OCI-LY1 (cell line): ENCODE measurements around the gene TMPRSS7.

ENCODE experiments used
- H2AFZ ChIP-seq: fragments of 200-600 bp; sonication (generic), shearing (Covaris generic); 2 replicates; pipeline ENCODE4 v1.6.0; 2014; ENCODE audit warnings: antibody characterized with exemption, mild to moderate bottlenecking, low read length
- H3F3A ChIP-seq: fragments of 200-600 bp; sonication (generic), shearing (Covaris generic); 2 replicates; pipeline ENCODE4 v1.6.0; 2014; ENCODE audit warnings: mild to moderate bottlenecking, antibody characterized with exemption, low read length, moderate library complexity; ENCODE audit not compliant: insufficient read depth
- H3K27ac ChIP-seq: fragments of 200-600 bp; sonication (generic); 2 replicates; pipeline ENCODE4 v1.5.1; 2014; ENCODE audit warnings: low read length, mixed run types, mild to moderate bottlenecking, low read depth; ENCODE audit not compliant: poor library complexity, severe bottlenecking
- H3K27me3 ChIP-seq: fragments of 200-600 bp; sonication (generic); 2 replicates; pipeline ENCODE4 v1.6.0; 2014; ENCODE audit warnings: antibody characterized with exemption, mild to moderate bottlenecking, low read length, moderate library complexity; ENCODE audit not compliant: insufficient read depth
- H3K36me3 ChIP-seq: fragments of 200-600 bp; sonication (generic); 2 replicates; pipeline ENCODE4 v1.6.1; 2014; ENCODE audit warnings: mild to moderate bottlenecking, antibody characterized with exemption, low read length, moderate library complexity, mixed read lengths; ENCODE audit not compliant: insufficient read depth
- H3K4me1 ChIP-seq: fragments of 200-600 bp; sonication (generic); 2 replicates; pipeline ENCODE4 v1.5.1; 2014; ENCODE audit warnings: mild to moderate bottlenecking, low read length, moderate library complexity; ENCODE audit not compliant: insufficient read depth, severe bottlenecking
- H3K4me2 ChIP-seq: fragments of 200-600 bp; sonication (generic), shearing (Covaris generic); 2 replicates; pipeline ENCODE4 v1.6.1; 2014; ENCODE audit warnings: low read length
- H3K4me3 ChIP-seq: fragments of 200-600 bp; sonication (generic); 2 replicates; pipeline ENCODE4 v1.5.1; 2014; ENCODE audit warnings: low read length, low read depth, mild to moderate bottlenecking, mixed read lengths; ENCODE audit not compliant: poor library complexity, severe bottlenecking
- H3K79me2 ChIP-seq: fragments of 200-600 bp; shearing (Covaris generic); 2 replicates; pipeline ENCODE4 v1.6.1; 2016; ENCODE audit warnings: mixed run types, low read length, mixed read lengths; ENCODE audit not compliant: insufficient read depth
- H3K9ac ChIP-seq: fragments of 200-600 bp; sonication (generic), shearing (Covaris generic); 2 replicates; pipeline ENCODE4 v1.6.1; 2014; ENCODE audit warnings: mild to moderate bottlenecking, low read length, mixed read lengths
- H3K9me2 ChIP-seq: fragments of 200-600 bp; sonication (generic), shearing (Covaris generic); 2 replicates; pipeline ENCODE4 v1.6.1; 2014; ENCODE audit warnings: low read depth, mild to moderate bottlenecking, low read length, mixed read lengths
- H3K9me3 ChIP-seq: fragments of 200-600 bp; shearing (Covaris generic); 2 replicates; pipeline ENCODE4 v1.6.1; 2014; ENCODE audit warnings: low read length, mixed read lengths
- H4K20me1 ChIP-seq: fragments of 200-600 bp; sonication (generic), shearing (Covaris generic); 2 replicates; pipeline ENCODE4 v1.6.0; 2016; ENCODE audit warnings: mild to moderate bottlenecking, low read length; ENCODE audit not compliant: insufficient read depth
- CTCF ChIP-seq: fragments of 200-600 bp; sonication (generic), shearing (Covaris generic); IDR thresholded peaks from 2 replicates; pipeline ENCODE4 v1.5.1; 2017; ENCODE audit warnings: mild to moderate bottlenecking, antibody characterized with exemption, low read length, moderate library complexity, mixed read lengths
- EZH2 ChIP-seq: fragments of 200-600 bp; sonication (generic), shearing (Covaris generic); IDR thresholded peaks from 2 replicates; pipeline ENCODE4 v1.8.0; 2017; ENCODE audit warnings: borderline replicate concordance, mixed run types, mild to moderate bottlenecking, antibody characterized with exemption, low read length, moderate library complexity, mixed read lengths

TMPRSS7 gene

GRCh38 chr3:112086875-112087524 lies 52.5 kb downstream of the TMPRSS7 start:
- no peaks in the 10 kb centered on the region for H4K20me1 ChIP-seq
- TF ChIP-seq CTCF (no peak), EZH2 (no peak)
- H3K9me2 ChIP-seq = no peaks in the 10 kb centered on the region
- H3K9me3 ChIP-seq = no peaks in the 10 kb centered on the region
- H3F3A ChIP-seq = no peaks in the 10 kb centered on the region
- H3K4me3 ChIP-seq = peak overlapping the region; percentile 66
- H3K4me1 ChIP-seq = peaks cover 54% of the 10 kb centered on the region
- no peaks in the 10 kb centered on the region for H3K79me2 ChIP-seq
- H2AFZ ChIP-seq = no peak overlapping the region
- H3K9ac ChIP-seq = peak overlapping the region; percentile 61
- peak overlapping the region; percentile 73 for H3K4me2 ChIP-seq
- no peaks in the 10 kb centered on the region for H3K36me3 ChIP-seq
- H3K27ac ChIP-seq = no peak overlapping the region
- no peaks in the 10 kb centered on the region for H3K27me3 ChIP-seq

GRCh38 chr3:112087746-112088145 lies 53.2 kb downstream of the TMPRSS7 start:
- Histone ChIP-seq H4K20me1 (no peaks in the 10 kb centered on the region), H3K4me1 (peaks cover 62% of the 10 kb centered on the region), H3K9ac (peak overlapping the region; percentile 5; the same call in 1 of the 2 replicates), H3K9me3 (no peaks in the 10 kb centered on the region), H3K4me2 (peak overlapping the region; percentile 73), H3F3A (no peaks in the 10 kb centered on the region), H3K79me2 (no peaks in the 10 kb centered on the region), H3K27ac (no peak overlapping the region), H3K9me2 (no peaks in the 10 kb centered on the region), H3K4me3 (peak overlapping the region; percentile 66), H3K27me3 (no peaks in the 10 kb centered on the region), H2AFZ (no peak overlapping the region), H3K36me3 (no peaks in the 10 kb centered on the region)
- TF ChIP-seq CTCF = no peak
- no peak for TF ChIP-seq EZH2

GRCh38 chr3:112088944-112089343 lies 54.4 kb downstream of the TMPRSS7 start:
- H3K9me2 ChIP-seq = no peaks in the 10 kb centered on the region
- no peak overlapping the region for H2AFZ ChIP-seq
- no peak overlapping the region for H3K9ac ChIP-seq
- no peak overlapping the region for H3K4me2 ChIP-seq
- no peaks in the 10 kb centered on the region for H3K27me3 ChIP-seq
- peaks cover 66% of the 10 kb centered on the region for H3K4me1 ChIP-seq
- H4K20me1 ChIP-seq = no peaks in the 10 kb centered on the region
- H3K4me3 ChIP-seq = no peak overlapping the region
- no peak overlapping the region for H3K27ac ChIP-seq
- no peaks in the 10 kb centered on the region for H3K36me3 ChIP-seq
- no peaks in the 10 kb centered on the region for H3K79me2 ChIP-seq
- peaks cover 5% of the 10 kb centered on the region; the same call in 1 of the 2 replicates for H3F3A ChIP-seq
- H3K9me3 ChIP-seq = no peaks in the 10 kb centered on the region
- TF ChIP-seq EZH2 (no peak), CTCF (no peak)
